ENCODE measurements around the gene DENR. TPM values are rescaled to one million over a fixed set of nuclear protein-coding genes. Genes with fewer than 3 reads are reported as not detected.
A peak's percentile ranks its signal among the peaks of the same experiment; 100 is the strongest.

Gene DENR
- total RNA-seq, 1 donor from 2014 or later: 62.4 TPM

GRCh38 chr12:122729583-122730214 lies 22.9 kb upstream of the DENR start:
- no peak for DNase-seq (ENCODE audit: low read depth)
- no peak for TF ChIP-seq CTCF (IDR thresholded peaks at IDR 0.05; ENCODE audit: insufficient read depth, low read length, poor library complexity, severe bottlenecking)
- H3K4me3 ChIP-seq (ENCODE audit: low read depth, low read length): no peak overlapping the region

GRCh38 chr12:122730215-122731014 lies 22.2 kb upstream of the DENR start, which contains the start of gene HCAR1:
HCAR1 (minus strand) TSS chr12:122730844; CDS start chr12:122730339, 505 bp downstream.
- Histone ChIP-seq H3K27me3 (ENCODE audit: control insufficient read depth, insufficient read depth, low read length) (no peaks in the 10 kb centered on the region), H3K4me3 (ENCODE audit: low read depth, low read length) (peak within 1 kb of the TSS; percentile 26), H3K36me3 (ENCODE audit: control insufficient read depth, insufficient read depth, low read length) (no peaks in the 10 kb centered on the region)
- TF ChIP-seq CTCF (IDR thresholded peaks at IDR 0.05; ENCODE audit: insufficient read depth, low read length, poor library complexity, severe bottlenecking): no peak
- DNase-seq (ENCODE audit: low read depth): no peak

More at GRCh38 chr12:122729583-122730214, 22.9 kb upstream of the DENR start:
- no peaks in the 10 kb centered on the region for H3K36me3 ChIP-seq (ENCODE audit: control insufficient read depth, insufficient read depth, low read length)
- H3K27me3 ChIP-seq (ENCODE audit: control insufficient read depth, insufficient read depth, low read length): no peaks in the 10 kb centered on the region

- no peak overlapping the region for H3K4me3 ChIP-seq (ENCODE audit: low read depth, low read length)
- H3K36me3 ChIP-seq (ENCODE audit: control insufficient read depth, insufficient read depth, low read length): no peaks in the 10 kb centered on the region
- DNase-seq (ENCODE audit: low read depth): no peak
- H3K27me3 ChIP-seq (ENCODE audit: control insufficient read depth, insufficient read depth, low read length): no peaks in the 10 kb centered on the region
- no peak for TF ChIP-seq CTCF (IDR thresholded peaks at IDR 0.05; ENCODE audit: insufficient read depth, low read length, poor library complexity, severe bottlenecking)
Observed at GRCh38 chr12:122732170-122732569, 20.5 kb upstream of the DENR start.

GRCh38 chr12:122732611-122733010 lies 20.0 kb upstream of the DENR start:
- no peaks in the 10 kb centered on the region for H3K27me3 ChIP-seq (ENCODE audit: control insufficient read depth, insufficient read depth, low read length)
- no peak overlapping the region for H3K4me3 ChIP-seq (ENCODE audit: low read depth, low read length)
- TF ChIP-seq CTCF (IDR thresholded peaks at IDR 0.05; ENCODE audit: insufficient read depth, low read length, poor library complexity, severe bottlenecking): no peak
- no peaks in the 10 kb centered on the region for H3K36me3 ChIP-seq (ENCODE audit: control insufficient read depth, insufficient read depth, low read length)
- no peak for DNase-seq (ENCODE audit: low read depth)

GRCh38 chr12:122738571-122738970 lies 14.1 kb upstream of the DENR start:
- H3K36me3 ChIP-seq (ENCODE audit: control insufficient read depth, insufficient read depth, low read length): no peaks in the 10 kb centered on the region
- H3K4me3 ChIP-seq (ENCODE audit: low read depth, low read length): no peak overlapping the region
- no peak for DNase-seq (ENCODE audit: low read depth)
- no peaks in the 10 kb centered on the region for H3K27me3 ChIP-seq (ENCODE audit: control insufficient read depth, insufficient read depth, low read length)
- no peak for TF ChIP-seq CTCF (IDR thresholded peaks at IDR 0.05; ENCODE audit: insufficient read depth, low read length, poor library complexity, severe bottlenecking)
